Upper lobe of left lung (tissue), 4 donors: ENCODE measurements around the gene PRKCE.

ENCODE experiments used
- EP300 ChIP-seq, 4 donors: sonication (generic); formaldehyde crosslinking; IDR thresholded peaks; one replicate each; pipeline ENCODE4 v1.5.1; 2017; ENCODE audit warnings: antibody characterized with exemption in 4 of 4, control low read depth in 2 of 4
- POLR2A ChIP-seq, 4 donors: fragments of 450-650 bp; IDR thresholded peaks; one replicate each; pipeline ENCODE4 v1.5.1; 2016 to 2017; ENCODE audit warnings: antibody characterized with exemption in 4 of 4, mild to moderate bottlenecking in 2 of 4

- TF ChIP-seq EP300 (IDR thresholded peaks at IDR 0.05) (no peak), POLR2A (IDR thresholded peaks at IDR 0.05) (no peak)
These were observed 541.9 kb downstream of the PRKCE start for GRCh38 chr2:46193356-46193755.
